ENCODE data around the gene MAGI2. TPM values are rescaled to one million over a fixed set of nuclear protein-coding genes. Genes with fewer than 3 reads are reported as not detected.

The MAGI2 gene
- total and polyA plus RNA-seq, 2 of the 13 experiments (the other 11 are each of a cell fraction or from before 2014, with no cell fraction given): 1.5 to 3.8 TPM

DNA sequence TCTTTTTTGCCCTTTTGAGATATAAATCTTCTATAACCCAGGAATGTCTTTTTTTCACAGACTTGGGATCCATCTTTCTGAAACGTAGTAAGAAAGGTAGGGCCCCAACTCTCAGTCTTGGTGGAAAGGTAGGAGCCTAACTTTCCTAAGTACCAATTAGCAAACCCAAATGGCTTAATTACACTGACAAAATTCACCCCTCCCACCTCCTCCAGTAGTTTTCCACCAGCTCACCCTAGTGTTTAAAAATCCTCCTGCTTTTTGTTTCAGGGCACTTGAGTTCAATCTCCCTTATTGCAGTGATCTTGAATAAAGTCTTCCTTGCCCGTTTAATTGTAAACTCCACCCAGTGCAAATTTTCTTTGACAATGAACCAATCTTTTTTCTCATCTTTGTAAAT is 1054.9 kb downstream of the MAGI2 start (continued):
- TF ChIP-seq PPARG (CRISPR knock-in tag; conservative IDR thresholded peaks at IDR 0.05): no peak
- TF ChIP-seq MEIS2 (CRISPR knock-in tag; IDR thresholded peaks at IDR 0.05): no peak

DNA sequence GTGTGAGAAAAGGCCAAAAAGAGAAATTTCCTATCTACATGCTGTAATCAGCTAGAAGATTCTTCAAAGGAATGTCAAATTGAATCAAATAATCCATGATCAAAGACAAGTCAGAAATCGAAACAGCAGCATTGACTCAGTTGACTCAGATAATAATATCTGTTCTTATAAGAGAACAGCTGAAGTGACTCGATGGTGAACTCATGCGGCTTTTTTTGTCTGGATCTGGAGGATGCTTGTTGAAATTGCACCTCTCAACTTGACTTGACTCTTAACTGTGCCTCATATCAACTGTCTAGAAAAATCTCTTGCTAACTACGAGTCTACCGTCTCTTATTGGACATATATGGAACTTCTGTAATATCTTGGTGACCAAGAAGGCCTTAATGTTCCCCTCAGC is 1055.4 kb downstream of the MAGI2 start:
- TF ChIP-seq KLF15 (CRISPR knock-in tag; IDR thresholded peaks at IDR 0.05; ENCODE audit: borderline replicate concordance) (no peak), ZFP41 (CRISPR knock-in tag; IDR thresholded peaks at IDR 0.05; ENCODE audit: borderline replicate concordance) (no peak)
- TF ChIP-seq, protein P1, sequence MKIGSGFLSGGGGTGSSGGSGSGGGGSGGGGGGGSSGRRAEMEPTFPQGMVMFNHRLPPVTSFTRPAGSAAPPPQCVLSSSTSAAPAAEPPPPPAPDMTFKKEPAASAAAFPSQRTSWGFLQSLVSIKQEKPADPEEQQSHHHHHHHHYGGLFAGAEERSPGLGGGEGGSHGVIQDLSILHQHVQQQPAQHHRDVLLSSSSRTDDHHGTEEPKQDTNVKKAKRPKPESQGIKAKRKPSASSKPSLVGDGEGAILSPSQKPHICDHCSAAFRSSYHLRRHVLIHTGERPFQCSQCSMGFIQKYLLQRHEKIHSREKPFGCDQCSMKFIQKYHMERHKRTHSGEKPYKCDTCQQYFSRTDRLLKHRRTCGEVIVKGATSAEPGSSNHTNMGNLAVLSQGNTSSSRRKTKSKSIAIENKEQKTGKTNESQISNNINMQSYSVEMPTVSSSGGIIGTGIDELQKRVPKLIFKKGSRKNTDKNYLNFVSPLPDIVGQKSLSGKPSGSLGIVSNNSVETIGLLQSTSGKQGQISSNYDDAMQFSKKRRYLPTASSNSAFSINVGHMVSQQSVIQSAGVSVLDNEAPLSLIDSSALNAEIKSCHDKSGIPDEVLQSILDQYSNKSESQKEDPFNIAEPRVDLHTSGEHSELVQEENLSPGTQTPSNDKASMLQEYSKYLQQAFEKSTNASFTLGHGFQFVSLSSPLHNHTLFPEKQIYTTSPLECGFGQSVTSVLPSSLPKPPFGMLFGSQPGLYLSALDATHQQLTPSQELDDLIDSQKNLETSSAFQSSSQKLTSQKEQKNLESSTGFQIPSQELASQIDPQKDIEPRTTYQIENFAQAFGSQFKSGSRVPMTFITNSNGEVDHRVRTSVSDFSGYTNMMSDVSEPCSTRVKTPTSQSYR (CRISPR knock-in tag; IDR thresholded peaks at IDR 0.05; ENCODE audit: borderline replicate concordance): no peak
- TF ChIP-seq, protein P2, sequence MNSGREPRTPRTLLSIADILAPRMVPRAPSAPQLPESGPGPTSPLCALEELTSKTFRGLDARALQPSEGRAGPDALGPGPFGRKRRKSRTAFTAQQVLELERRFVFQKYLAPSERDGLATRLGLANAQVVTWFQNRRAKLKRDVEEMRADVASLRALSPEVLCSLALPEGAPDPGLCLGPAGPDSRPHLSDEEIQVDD (CRISPR knock-in tag; IDR thresholded peaks at IDR 0.05; ENCODE audit: borderline replicate concordance): no peak
- FAIRE-seq (no peak), ATAC-seq (no peak), DNase-seq (ENCODE audit: low spot score) (no peak)
- no peak overlapping the region for H3K4me3 ChIP-seq (replicated peaks in 1 of 3; ENCODE audit: insufficient read depth in 1 of 3, low read depth in 2 of 3, low read length in 3 of 3)
- H3K4me1 ChIP-seq (ENCODE audit: insufficient read depth, low read length): no peaks in the 10 kb centered on the region
- no peaks in the 10 kb centered on the region for H3K9me3 ChIP-seq (ENCODE audit: low read length)
- ChIA-PET CTCF (ENCODE audit: low intra/inter-chr PET ratio, low total read pairs) (no interaction called here), POLR2A (no interaction called here)
- H3K9ac ChIP-seq (ENCODE audit: insufficient read depth, low read depth, low read length): no peak overlapping the region
- intact Hi-C loops (cut with micrococcal nuclease; ENCODE audit: unreplicated experiment): no loop called here
- no peaks in the 10 kb centered on the region; the same call in 1 of the 2 replicates for H4K20me1 ChIP-seq (ENCODE audit: insufficient read depth, low read length)
- H2AFZ ChIP-seq (ENCODE audit: low read length): no peak overlapping the region
- no peaks in the 10 kb centered on the region for H3K36me3 ChIP-seq (replicated peaks in 1 of 2; ENCODE audit: control insufficient read depth in 1 of 2, insufficient read depth in 2 of 2, low read length in 2 of 2)
- H3K79me2 ChIP-seq (ENCODE audit: insufficient read depth, low read length): no peaks in the 10 kb centered on the region
- in situ Hi-C loops (cut with HindIII; ENCODE audit: extremely low pct_ligation_motif_present, low pct_unique_long_range_greater_than_20kb): no loop called here
- 20% methylated on average over 5 of the region's 5 CpGs for WGBS (ENCODE audit: low lambda C conversion rate)
- no peak overlapping the region for H3K4me2 ChIP-seq (ENCODE audit: low read depth, low read length)
- peaks cover 1 to 3% of the 10 kb centered on the region in 2 experiments; a peak in 1 of 5 replicates for H3K27me3 ChIP-seq (ENCODE audit: control insufficient read depth in 1 of 2, insufficient read depth in 2 of 2, low read length in 2 of 2)
- no TSS peak for BruUV-seq (replicated peaks)
- no peak overlapping the region for H3K27ac ChIP-seq (ENCODE audit: extremely low read length, insufficient read depth, low read length)
